OCI-LY7 (cell line): ENCODE data around the gene PXDC1. TPM values are rescaled to one million over a fixed set of nuclear protein-coding genes. Genes with fewer than 3 reads are reported as not detected.

ENCODE experiments used
- BruUV-seq: library from RNA; stranded (reverse); fragments of 400-500 nt; replicated peaks from 2 replicates; lab custom pipeline; 2021; lab: Mats Ljungman, UMichigan
- CTCF ChIA-PET: fragments of 300-600 bp; sonication (Branson Sonifier 250); formaldehyde crosslinking; loops from one replicate; lab custom pipeline; 2022; ENCODE audit warnings: antibody characterized with exemption; ENCODE audit not compliant: unreplicated experiment; lab: Charles Lee
- POLR2A ChIA-PET: fragments of 300-600 bp; sonication (Branson Sonifier 250); formaldehyde crosslinking; loops from one replicate; lab custom pipeline; 2022; ENCODE audit warnings: antibody characterized with exemption; lab: Charles Lee
- DNase-seq: peaks from one replicate; pipeline ENCODE4 v3.0.0-alpha.2; 2015; ENCODE audit warnings: low spot score
- H2AFZ ChIP-seq: fragments of 200-600 bp; sonication (generic), shearing (Covaris generic); 2 replicates; pipeline ENCODE4 v1.6.1; 2014; ENCODE audit warnings: mild to moderate bottlenecking, antibody characterized with exemption, low read length, moderate library complexity
- H3K27ac ChIP-seq: fragments of 200-600 bp; sonication (generic); 2 replicates; pipeline ENCODE4 v1.5.1; 2014; ENCODE audit warnings: mixed run types, low read depth, mild to moderate bottlenecking, moderate library complexity, low read length, inconsistent platforms; ENCODE audit not compliant: poor library complexity, severe bottlenecking
- H3K36me3 ChIP-seq: fragments of 200-600 bp; sonication (generic); 2 replicates; pipeline ENCODE4 v1.6.1; 2014; ENCODE audit warnings: mild to moderate bottlenecking, antibody characterized with exemption, low read length, moderate library complexity, mixed read lengths; ENCODE audit not compliant: insufficient read depth
- H3K4me1 ChIP-seq: fragments of 200-600 bp; sonication (generic); 2 replicates; pipeline ENCODE4 v1.5.1; 2014; ENCODE audit warnings: mild to moderate bottlenecking, low read length; ENCODE audit not compliant: insufficient read depth, poor library complexity, severe bottlenecking
- H3K4me2 ChIP-seq: fragments of 200-600 bp; sonication (generic); 2 replicates; pipeline ENCODE4 v1.6.1; 2014; ENCODE audit warnings: mild to moderate bottlenecking, low read length
- H3K4me3 ChIP-seq: fragments of 200-600 bp; sonication (generic); 2 replicates; pipeline ENCODE4 v1.5.1; 2014; ENCODE audit warnings: mild to moderate bottlenecking, low read depth, low read length; ENCODE audit not compliant: poor library complexity, severe bottlenecking
- H3K79me2 ChIP-seq: fragments of 200-600 bp; sonication (generic); 2 replicates; pipeline ENCODE4 v1.6.1; 2016; ENCODE audit warnings: low read depth, mild to moderate bottlenecking, low read length, moderate library complexity, mixed read lengths; ENCODE audit not compliant: insufficient read depth
- H3K9me2 ChIP-seq: fragments of 200-600 bp; sonication (generic); 2 replicates; pipeline ENCODE4 v1.6.1; 2016; ENCODE audit warnings: mild to moderate bottlenecking, low read length, mixed read lengths; ENCODE audit not compliant: insufficient read depth
- H3K9me3 ChIP-seq: fragments of 200-600 bp; sonication (generic); 2 replicates; pipeline ENCODE4 v1.6.1; 2014; ENCODE audit warnings: mild to moderate bottlenecking, mixed run types, low read length, mixed read lengths
- H4K20me1 ChIP-seq: fragments of 200-600 bp; sonication (generic); 2 replicates; pipeline ENCODE4 v1.6.1; 2014; ENCODE audit warnings: mild to moderate bottlenecking, antibody characterized with exemption, low read length, moderate library complexity, mixed read lengths; ENCODE audit not compliant: insufficient read depth
- EZH2phosphoT487 ChIP-seq: fragments of 200-600 bp; sonication (generic); IDR thresholded peaks from 2 replicates; pipeline ENCODE4 v1.6.1; 2018; ENCODE audit warnings: low read depth, borderline replicate concordance, mild to moderate bottlenecking, mixed run types, antibody characterized with exemption, low read length, moderate library complexity, mixed read lengths
- intact Hi-C: fragments of 100-400 bp; cut with micrococcal nuclease; formaldehyde crosslinking; loops from one replicate; pipeline ENCODE4 v1.10.0; 2022; ENCODE audit not compliant: unreplicated experiment
- total RNA-seq, 2 experiments: library from RNA; depleted of rRNA in 1 of 2; stranded (reverse); fragments of >200 nt in 1 of 2; shearing (Covaris generic) in 1 of 2; gene quantifications; 2 replicates each; pipeline ENCODE4 v1.2.3, GENCODE V29; 2014 to 2022
- TF ChIP-seq, protein P1 (sequence below): fragments of 200-600 bp; sonication (generic); conservative IDR thresholded peaks from 2 replicates; pipeline ENCODE4 v1.5.1; 2014; ENCODE audit warnings: mild to moderate bottlenecking, antibody characterized with exemption, low read length, moderate library complexity, mixed read lengths

Gene PXDC1
- total RNA-seq, 2 experiments from 2014 or later: not detected

DNA sequence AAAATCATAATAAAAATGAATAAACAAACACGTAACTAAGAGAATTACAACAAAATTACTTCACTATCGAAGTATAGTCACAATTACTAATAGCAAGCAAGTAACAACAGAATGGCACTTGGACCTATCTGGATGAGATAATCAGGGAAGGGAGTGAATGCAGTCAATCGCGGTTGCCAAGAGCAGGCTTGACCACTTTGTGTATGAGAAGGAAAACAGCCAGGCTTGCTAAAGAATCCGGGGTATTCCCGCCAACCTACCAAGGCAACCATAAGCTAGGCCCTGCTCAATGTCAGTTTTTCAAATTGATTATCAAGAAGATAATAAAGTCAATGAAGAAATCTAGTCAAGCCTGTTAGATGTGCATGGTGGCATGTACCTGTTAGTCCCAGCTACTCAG lies 39.7 kb downstream of the PXDC1 start:
- CTCF ChIA-PET: no interaction called here
- POLR2A ChIA-PET: interaction anchor here (0.7 kb wide), 1 partner anchor 870 kb away, joined by 3 read pairs; no protein-coding TSS in a partner anchor
- H3K9me3 ChIP-seq: no peaks in the 10 kb centered on the region
- no peaks in the 10 kb centered on the region for H3K9me2 ChIP-seq
- no peak overlapping the region for H3K27ac ChIP-seq
- TF ChIP-seq, protein P1, sequence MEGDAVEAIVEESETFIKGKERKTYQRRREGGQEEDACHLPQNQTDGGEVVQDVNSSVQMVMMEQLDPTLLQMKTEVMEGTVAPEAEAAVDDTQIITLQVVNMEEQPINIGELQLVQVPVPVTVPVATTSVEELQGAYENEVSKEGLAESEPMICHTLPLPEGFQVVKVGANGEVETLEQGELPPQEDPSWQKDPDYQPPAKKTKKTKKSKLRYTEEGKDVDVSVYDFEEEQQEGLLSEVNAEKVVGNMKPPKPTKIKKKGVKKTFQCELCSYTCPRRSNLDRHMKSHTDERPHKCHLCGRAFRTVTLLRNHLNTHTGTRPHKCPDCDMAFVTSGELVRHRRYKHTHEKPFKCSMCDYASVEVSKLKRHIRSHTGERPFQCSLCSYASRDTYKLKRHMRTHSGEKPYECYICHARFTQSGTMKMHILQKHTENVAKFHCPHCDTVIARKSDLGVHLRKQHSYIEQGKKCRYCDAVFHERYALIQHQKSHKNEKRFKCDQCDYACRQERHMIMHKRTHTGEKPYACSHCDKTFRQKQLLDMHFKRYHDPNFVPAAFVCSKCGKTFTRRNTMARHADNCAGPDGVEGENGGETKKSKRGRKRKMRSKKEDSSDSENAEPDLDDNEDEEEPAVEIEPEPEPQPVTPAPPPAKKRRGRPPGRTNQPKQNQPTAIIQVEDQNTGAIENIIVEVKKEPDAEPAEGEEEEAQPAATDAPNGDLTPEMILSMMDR: no peak
- no peak for TF ChIP-seq EZH2phosphoT487
- no peaks in the 10 kb centered on the region for H3K4me1 ChIP-seq
- H4K20me1 ChIP-seq: no peaks in the 10 kb centered on the region
- DNase-seq: no peak
- H3K4me3 ChIP-seq: no peak overlapping the region
- H3K4me2 ChIP-seq: no peak overlapping the region
- no TSS peak for BruUV-seq
- no peak overlapping the region for H2AFZ ChIP-seq
- no peaks in the 10 kb centered on the region for H3K36me3 ChIP-seq
- H3K79me2 ChIP-seq: no peaks in the 10 kb centered on the region
- intact Hi-C loops: no loop called here

DNA sequence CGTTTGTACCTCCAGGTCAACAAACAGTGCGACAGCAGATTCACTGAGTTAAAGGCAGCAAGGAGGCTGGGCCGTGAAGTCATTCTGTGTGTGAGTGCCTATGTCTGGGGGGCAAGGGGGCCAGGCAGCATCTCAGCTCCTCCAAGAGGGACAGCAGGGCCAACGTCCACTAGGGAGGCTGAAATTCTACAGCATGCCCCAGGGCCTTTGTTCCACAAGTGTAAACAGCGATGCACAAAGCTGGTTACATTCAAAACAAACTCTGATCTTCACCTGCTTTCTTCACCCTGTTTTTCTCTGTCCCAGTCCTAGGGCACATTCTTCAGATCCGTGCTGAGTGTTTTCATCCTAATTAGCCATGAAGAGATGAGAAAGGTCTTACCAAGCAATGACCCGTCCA lies 41.1 kb downstream of the PXDC1 start:
- ChIA-PET POLR2A (interaction anchor here (0.6 kb wide), 1 partner anchor 11 kb away, joined by 3 read pairs; no protein-coding TSS in a partner anchor), CTCF (no interaction called here)
- no TSS peak for BruUV-seq

DNA sequence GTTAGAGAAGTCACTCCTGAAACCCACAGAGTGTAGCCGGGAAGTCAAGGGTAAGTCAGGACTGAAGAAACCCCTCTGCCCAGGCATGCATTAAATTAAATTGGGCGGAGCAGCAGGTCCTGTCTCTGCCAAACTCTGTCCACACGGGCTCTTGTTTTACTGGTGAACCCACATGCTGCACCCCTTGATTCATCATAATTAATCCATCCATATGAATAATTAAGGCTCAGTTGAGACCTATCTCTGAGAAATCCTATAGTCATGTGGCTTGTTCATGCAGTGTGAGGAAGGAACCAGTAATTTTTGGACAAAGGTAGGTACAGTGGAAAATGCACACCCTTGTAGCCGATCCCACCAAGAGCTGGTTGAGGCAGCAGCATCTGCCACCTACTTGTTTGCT lies 43.0 kb downstream of the PXDC1 start:
- Histone ChIP-seq H3K79me2 (no peaks in the 10 kb centered on the region), H2AFZ (no peak overlapping the region), H3K9me3 (no peaks in the 10 kb centered on the region), H3K4me3 (no peak overlapping the region), H3K27ac (no peak overlapping the region), H3K4me1 (no peaks in the 10 kb centered on the region), H3K4me2 (no peak overlapping the region), H3K9me2 (no peaks in the 10 kb centered on the region), H3K36me3 (no peaks in the 10 kb centered on the region), H4K20me1 (no peaks in the 10 kb centered on the region)
- POLR2A ChIA-PET: no interaction called here
- no peak for DNase-seq
- intact Hi-C loops: no loop called here
- no TSS peak for BruUV-seq
- CTCF ChIA-PET: no interaction called here
- TF ChIP-seq EZH2phosphoT487: no peak
- TF ChIP-seq, protein P1: no peak

More for the DNA sequence above, 41.1 kb downstream of the PXDC1 start:
- no peaks in the 10 kb centered on the region for H4K20me1 ChIP-seq
- no peaks in the 10 kb centered on the region for H3K9me2 ChIP-seq
- no peak overlapping the region for H2AFZ ChIP-seq
- no peak overlapping the region for H3K27ac ChIP-seq
- no peaks in the 10 kb centered on the region for H3K4me1 ChIP-seq
- no peak for TF ChIP-seq EZH2phosphoT487
- TF ChIP-seq, protein P1: no peak
- no peak overlapping the region for H3K4me3 ChIP-seq
- DNase-seq: no peak
- H3K36me3 ChIP-seq: no peaks in the 10 kb centered on the region
- H3K4me2 ChIP-seq: no peak overlapping the region
- intact Hi-C loops: no loop called here
- H3K9me3 ChIP-seq: no peaks in the 10 kb centered on the region
- H3K79me2 ChIP-seq: no peaks in the 10 kb centered on the region
